Vagina (tissue), 2 donors: Measurements from ENCODE around the gene CLDN18. TPM values are rescaled to one million over a fixed set of nuclear protein-coding genes. Genes with fewer than 3 reads are reported as not detected.

Source experiments
- DNase-seq, 2 donors: peaks; one replicate each; pipeline ENCODE4 v3.0.0-alpha.2; 2017; ENCODE audit errors: extremely low spot score in 2 of 2
- H3K27ac ChIP-seq: fragments of 200-600 bp; sonication (generic); one replicate; pipeline ENCODE4 v1.5.1; 2019
- H3K27me3 ChIP-seq: fragments of 200-600 bp; sonication (generic); one replicate; pipeline ENCODE4 v1.5.1; 2019
- H3K36me3 ChIP-seq, 2 donors: fragments of 200-600 bp; sonication (generic); one replicate each; pipeline ENCODE4 v1.5.1; 2017 to 2019
- H3K4me1 ChIP-seq: fragments of 200-600 bp; sonication (generic); one replicate; pipeline ENCODE4 v1.5.1; 2019
- H3K4me3 ChIP-seq, 2 donors: fragments of 200-600 bp; sonication (generic); 1 replicate in 1 of 2; 2 replicates in 1 of 2; pipeline ENCODE4 v1.5.1; 2016 to 2019
- H3K9me3 ChIP-seq: fragments of 200-600 bp; sonication (generic); one replicate; pipeline ENCODE4 v1.5.1; 2019
- CTCF ChIP-seq, 3 experiments: fragments of 450-650 bp in 2 of 3; fragments of 200-600 bp in 1 of 3; sonication (generic) in 1 of 3; IDR thresholded peaks; one replicate each; pipeline ENCODE4 v1.5.1; 2017 to 2019; ENCODE audit warnings: antibody characterized with exemption in 3 of 3, mild to moderate bottlenecking in 2 of 3, moderate library complexity in 2 of 3
- POLR2A ChIP-seq, 2 donors: fragments of 450-650 bp; IDR thresholded peaks; one replicate each; pipeline ENCODE4 v1.6.1; 2017; ENCODE audit warnings: antibody characterized with exemption in 2 of 2, mild to moderate bottlenecking in 2 of 2, moderate library complexity in 2 of 2
- POLR2AphosphoS5 ChIP-seq, 2 donors: sonication (generic); formaldehyde crosslinking; IDR thresholded peaks; one replicate each; pipeline ENCODE4 v1.9.0; 2017; ENCODE audit warnings: antibody characterized with exemption in 2 of 2, mild to moderate bottlenecking in 2 of 2, low read depth in 1 of 2; ENCODE audit not compliant: insufficient read depth in 1 of 2
- intact Hi-C: fragments of 100-400 bp; cut with DNase I; formaldehyde crosslinking; loops from one replicate; pipeline ENCODE4 v1.15.1; 2023
- total RNA-seq: library from RNA; depleted of rRNA; stranded (reverse); fragments of >200 nt; gene quantifications from one replicate; pipeline ENCODE4 v1.2.3, GENCODE V29; 2016

Gene CLDN18
- total RNA-seq, 1 donor from 2014 or later = not detected

GRCh38 chr3:138007898-138008297 lies 2.1 kb upstream of the CLDN18 start:
- H3K4me3 ChIP-seq = no peak overlapping the region
- no peaks in the 10 kb centered on the region for H3K4me1 ChIP-seq
- H3K36me3 ChIP-seq = no peaks in the 10 kb centered on the region
- no peak for DNase-seq
- H3K9me3 ChIP-seq = no peaks in the 10 kb centered on the region
- intact Hi-C loops = no loop called here
- TF ChIP-seq POLR2AphosphoS5 (IDR thresholded peaks at IDR 0.05; ENCODE audit: insufficient read depth in 1 of 2, low read depth in 1 of 2) = no peak
- TF ChIP-seq POLR2A (IDR thresholded peaks at IDR 0.05) = no peak
- no peak for TF ChIP-seq CTCF (IDR thresholded peaks at IDR 0.05)
- H3K27me3 ChIP-seq = no peaks in the 10 kb centered on the region
- no peak overlapping the region for H3K27ac ChIP-seq

GRCh38 chr3:138010273-138010590 lies 267 bp downstream of the CLDN18 start:
- no peak for TF ChIP-seq POLR2AphosphoS5 (IDR thresholded peaks at IDR 0.05; ENCODE audit: insufficient read depth in 1 of 2, low read depth in 1 of 2)
- TF ChIP-seq CTCF (IDR thresholded peaks at IDR 0.05) = no peak
- no peak for TF ChIP-seq POLR2A (IDR thresholded peaks at IDR 0.05)
- intact Hi-C loops = no loop called here
- H3K27ac ChIP-seq = no peak overlapping the region
- no peak for DNase-seq
- H3K4me3 ChIP-seq = no peak overlapping the region
- no peaks in the 10 kb centered on the region for H3K36me3 ChIP-seq
- no peaks in the 10 kb centered on the region for H3K9me3 ChIP-seq
- no peaks in the 10 kb centered on the region for H3K4me1 ChIP-seq
- no peaks in the 10 kb centered on the region for H3K27me3 ChIP-seq

- no peak for DNase-seq
- TF ChIP-seq POLR2A (IDR thresholded peaks at IDR 0.05) (no peak), POLR2AphosphoS5 (IDR thresholded peaks at IDR 0.05; ENCODE audit: insufficient read depth in 1 of 2, low read depth in 1 of 2) (no peak), CTCF (IDR thresholded peaks at IDR 0.05) (no peak)
- no peak overlapping the region for H3K4me3 ChIP-seq
- H3K27me3 ChIP-seq = no peaks in the 10 kb centered on the region
- no peaks in the 10 kb centered on the region for H3K9me3 ChIP-seq
- H3K27ac ChIP-seq = no peak overlapping the region
- intact Hi-C loops = no loop called here
- no peaks in the 10 kb centered on the region for H3K4me1 ChIP-seq
- no peaks in the 10 kb centered on the region for H3K36me3 ChIP-seq
Observed at GRCh38 chr3:138011722-138012121, 1.8 kb downstream of the CLDN18 start.

- Histone ChIP-seq H3K27me3 (no peaks in the 10 kb centered on the region), H3K9me3 (no peaks in the 10 kb centered on the region), H3K4me1 (no peaks in the 10 kb centered on the region), H3K27ac (no peak overlapping the region), H3K36me3 (no peaks in the 10 kb centered on the region), H3K4me3 (no peak overlapping the region)
- TF ChIP-seq POLR2AphosphoS5 (IDR thresholded peaks at IDR 0.05; ENCODE audit: insufficient read depth in 1 of 2, low read depth in 1 of 2) (no peak), POLR2A (IDR thresholded peaks at IDR 0.05) (no peak), CTCF (IDR thresholded peaks at IDR 0.05) (no peak)
- intact Hi-C loops = no loop called here
- DNase-seq = no peak
Observed at GRCh38 chr3:138012526-138012925, 2.6 kb downstream of the CLDN18 start.

DNA sequence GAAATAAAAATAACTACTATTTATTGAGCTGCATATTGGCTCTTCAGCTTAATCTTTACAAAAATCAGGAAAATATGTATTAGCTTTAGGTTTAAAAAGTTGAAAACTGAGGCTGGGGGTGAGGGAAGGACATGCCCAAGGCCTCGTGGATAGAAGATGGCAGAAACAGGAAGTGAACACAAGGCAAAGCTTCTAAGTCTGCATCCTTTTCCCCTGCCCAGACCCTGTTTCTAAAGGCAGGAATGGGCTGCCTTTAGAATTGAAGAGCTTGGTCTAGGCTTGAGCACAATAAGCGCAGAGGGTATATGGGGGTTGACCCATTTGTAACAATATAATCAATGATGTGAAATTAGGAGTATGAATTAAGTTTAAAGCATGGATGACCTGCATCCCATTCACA lies 6.1 kb downstream of the CLDN18 start:
- Histone ChIP-seq H3K27me3 (no peaks in the 10 kb centered on the region), H3K4me1 (no peaks in the 10 kb centered on the region), H3K4me3 (no peak overlapping the region), H3K9me3 (no peaks in the 10 kb centered on the region), H3K36me3 (no peaks in the 10 kb centered on the region), H3K27ac (no peak overlapping the region)
- no peak for DNase-seq
- TF ChIP-seq POLR2A (IDR thresholded peaks at IDR 0.05) (no peak), POLR2AphosphoS5 (IDR thresholded peaks at IDR 0.05; ENCODE audit: insufficient read depth in 1 of 2, low read depth in 1 of 2) (no peak), CTCF (IDR thresholded peaks at IDR 0.05) (no peak)
- intact Hi-C loops = loop anchor here (2.0 kb wide), 1 partner anchor 55 kb away; no protein-coding TSS in a partner anchor
